HFF-Myc (cell line): Measurements from ENCODE around the gene KRT72.
"Not testable (repeated sequence)": the region's sequence is repeated elsewhere in the genome, so short reads cannot be mapped to it uniquely, and the experiment has no call there.

Source experiments
- DNase-seq: peaks from one replicate; pipeline ENCODE4 v3.0.0-alpha.2; 2011; ENCODE audit warnings: low read depth; ENCODE audit errors: extremely low read depth
- H3K4me3 ChIP-seq: replicated peaks from 2 replicates; pipeline ENCODE4 v1.5.1; 2011; ENCODE audit warnings: low read depth, mild to moderate bottlenecking, control low read depth, low read length
- TF ChIP-seq, protein P1 (sequence below): IDR thresholded peaks from 2 replicates; pipeline ENCODE4 v1.5.1; 2012; ENCODE audit warnings: mild to moderate bottlenecking, low read depth, low read length, control low read depth; ENCODE audit errors: missing control alignments

KRT72 gene

DNA sequence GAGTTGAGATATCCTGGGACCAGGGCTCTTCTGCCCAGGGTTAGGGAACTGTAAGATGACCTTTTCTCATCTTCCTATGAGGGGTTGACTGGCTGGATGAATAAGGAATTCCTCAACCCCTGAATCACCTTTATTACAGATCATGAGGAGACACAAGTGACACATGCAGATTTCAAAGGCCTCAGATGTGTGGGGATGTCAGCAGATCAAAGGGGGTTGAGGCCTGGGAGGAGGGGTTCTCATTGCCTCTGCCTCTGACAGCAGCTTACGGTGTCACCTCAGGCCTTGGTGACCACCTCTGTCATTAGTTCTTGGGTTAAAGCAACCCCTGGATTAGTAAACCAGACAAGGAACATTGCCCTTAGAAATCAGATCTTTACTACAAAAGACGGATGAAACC lies 2.1 kb upstream of the KRT72 start:
- H3K4me3 ChIP-seq, result no peak overlapping the region
- DNase-seq, result no peak
- TF ChIP-seq, protein P1, sequence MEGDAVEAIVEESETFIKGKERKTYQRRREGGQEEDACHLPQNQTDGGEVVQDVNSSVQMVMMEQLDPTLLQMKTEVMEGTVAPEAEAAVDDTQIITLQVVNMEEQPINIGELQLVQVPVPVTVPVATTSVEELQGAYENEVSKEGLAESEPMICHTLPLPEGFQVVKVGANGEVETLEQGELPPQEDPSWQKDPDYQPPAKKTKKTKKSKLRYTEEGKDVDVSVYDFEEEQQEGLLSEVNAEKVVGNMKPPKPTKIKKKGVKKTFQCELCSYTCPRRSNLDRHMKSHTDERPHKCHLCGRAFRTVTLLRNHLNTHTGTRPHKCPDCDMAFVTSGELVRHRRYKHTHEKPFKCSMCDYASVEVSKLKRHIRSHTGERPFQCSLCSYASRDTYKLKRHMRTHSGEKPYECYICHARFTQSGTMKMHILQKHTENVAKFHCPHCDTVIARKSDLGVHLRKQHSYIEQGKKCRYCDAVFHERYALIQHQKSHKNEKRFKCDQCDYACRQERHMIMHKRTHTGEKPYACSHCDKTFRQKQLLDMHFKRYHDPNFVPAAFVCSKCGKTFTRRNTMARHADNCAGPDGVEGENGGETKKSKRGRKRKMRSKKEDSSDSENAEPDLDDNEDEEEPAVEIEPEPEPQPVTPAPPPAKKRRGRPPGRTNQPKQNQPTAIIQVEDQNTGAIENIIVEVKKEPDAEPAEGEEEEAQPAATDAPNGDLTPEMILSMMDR, result no peak

DNA sequence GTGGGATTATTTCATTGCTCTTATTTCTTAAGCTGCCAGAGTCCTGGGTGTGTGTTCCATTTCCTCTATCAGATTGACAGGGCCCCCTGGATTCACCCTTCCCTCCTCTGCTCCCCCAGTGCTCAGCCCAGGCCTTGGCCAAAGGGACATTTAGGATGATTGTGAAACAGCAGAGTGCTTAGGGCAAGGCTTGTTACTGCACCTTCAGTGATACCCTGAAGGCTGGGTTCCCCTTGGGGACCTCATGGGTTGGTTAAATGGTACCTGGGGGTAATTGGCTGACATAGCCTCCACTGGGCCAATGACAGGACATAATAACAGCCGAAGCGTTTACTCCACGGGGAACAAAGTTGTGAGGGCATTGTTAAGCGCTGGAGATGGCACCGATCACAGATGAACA lies 1.3 kb upstream of the KRT72 start:
- no peak overlapping the region for H3K4me3 ChIP-seq
- no peak for DNase-seq
- TF ChIP-seq, protein P1, result no peak

DNA sequence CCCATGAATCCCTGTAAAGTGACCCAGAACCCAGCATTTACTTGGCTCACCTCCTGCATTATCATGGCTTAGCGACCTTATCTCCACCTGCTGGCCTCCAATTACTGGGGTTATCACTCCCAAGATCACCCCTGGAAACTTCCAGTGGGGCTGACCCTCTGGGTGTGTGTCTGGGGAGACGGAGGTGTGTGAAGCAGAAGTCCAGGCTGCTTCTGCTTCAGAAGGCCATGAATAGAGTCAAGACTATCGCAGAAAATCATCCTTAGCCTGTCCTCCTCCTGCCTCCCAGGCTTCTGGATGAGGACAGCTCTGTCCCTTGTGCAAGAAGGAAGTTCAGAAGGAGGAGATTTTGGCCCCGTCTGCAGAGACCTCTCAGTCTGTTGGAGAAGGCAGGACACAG lies 408 bp upstream of the KRT72 start:
- no peak overlapping the region for H3K4me3 ChIP-seq
- TF ChIP-seq, protein P1, result no peak
- no peak for DNase-seq

DNA sequence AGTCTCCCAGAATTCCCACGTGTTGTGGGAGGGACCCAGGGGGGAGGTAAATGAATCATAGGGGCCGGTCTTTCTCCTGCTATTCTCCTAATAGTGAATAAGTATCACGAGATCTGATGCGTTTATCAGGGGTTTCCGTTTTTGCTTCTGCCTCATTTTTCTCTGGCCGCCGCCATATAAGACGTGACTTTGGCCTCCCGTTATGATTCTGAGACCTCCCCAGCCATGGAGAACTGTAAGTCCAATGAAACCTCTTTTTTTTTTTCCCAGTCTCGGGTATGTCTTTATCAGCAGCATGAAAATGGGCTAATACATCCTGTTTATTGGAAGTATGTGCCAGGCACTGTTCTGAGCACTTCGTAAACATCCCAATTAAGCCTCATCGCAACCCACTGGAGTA lies 788 bp downstream of the KRT72 start:
- TF ChIP-seq, protein P1, result no peak
- DNase-seq, result no peak
- no peak overlapping the region for H3K4me3 ChIP-seq

DNA sequence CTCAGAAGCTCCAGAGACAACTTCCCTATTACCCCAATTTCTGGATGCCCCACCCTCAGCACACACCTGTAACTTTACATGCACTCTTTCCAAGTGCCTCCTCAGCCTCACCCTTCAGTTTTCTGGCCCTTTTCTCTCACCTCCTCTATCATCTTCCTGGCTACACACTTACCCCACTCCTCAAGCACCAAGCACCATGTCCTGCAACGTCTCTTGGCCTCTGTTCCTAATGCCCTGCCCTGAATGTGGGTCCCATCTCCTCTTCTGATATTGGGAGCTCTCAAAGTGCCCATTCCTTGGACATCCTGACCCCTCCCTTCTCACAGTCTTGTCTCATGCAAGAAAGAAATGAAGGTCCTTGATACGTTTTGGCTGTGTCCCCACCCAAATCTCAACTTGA lies 1.2 kb downstream of the KRT72 start:
- H3K4me3 ChIP-seq, result no peak overlapping the region
- TF ChIP-seq, protein P1, result no peak
- DNase-seq, result no peak

DNA sequence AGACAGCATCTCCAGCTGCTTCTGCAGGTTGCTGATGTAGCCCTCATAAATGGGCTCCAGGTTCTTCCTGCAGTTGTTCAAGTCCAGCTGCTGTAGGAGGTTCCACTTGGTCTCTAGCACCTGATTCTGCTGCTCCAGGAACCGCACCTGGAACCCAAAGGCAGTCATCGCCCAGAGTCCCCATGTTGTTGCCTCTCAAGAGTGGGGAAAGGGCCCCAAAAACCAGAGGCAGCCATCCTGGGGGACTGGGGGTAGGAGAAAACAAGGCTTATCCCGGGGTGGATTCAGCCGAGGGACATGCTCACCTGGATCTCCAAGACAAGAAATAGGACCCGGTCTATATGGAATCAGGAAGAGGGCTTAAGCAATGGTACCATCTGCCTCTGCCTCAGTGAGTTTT lies 2.3 kb downstream of the KRT72 start:
- TF ChIP-seq, protein P1, result no peak
- H3K4me3 ChIP-seq, result no peak overlapping the region
- DNase-seq, result no peak

DNA sequence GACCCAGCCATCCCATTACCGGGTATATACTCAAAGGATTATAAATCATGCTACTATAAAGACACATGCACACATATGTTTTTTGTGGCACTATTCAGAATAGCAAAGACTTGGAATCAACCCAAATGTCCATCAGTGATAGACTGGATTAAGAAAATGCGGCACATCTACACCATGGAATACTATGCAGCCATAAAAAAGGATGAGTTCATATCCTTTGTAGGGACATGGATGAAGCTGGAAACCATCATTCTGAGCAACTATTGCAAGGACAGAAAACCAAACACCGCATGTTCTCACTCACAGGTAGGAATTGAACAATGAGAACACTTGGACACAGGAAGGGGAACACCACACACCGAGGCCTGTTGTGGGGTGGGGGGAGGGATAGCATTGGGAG lies 7.0 kb downstream of the KRT72 start:
- DNase-seq, H3K4me3 ChIP-seq: not testable (repeated sequence)
